ENCODE measurements around the gene MPP3. TPM values are rescaled to one million over a fixed set of nuclear protein-coding genes. Genes with fewer than 3 reads are reported as not detected.

MPP3 gene
- total RNA-seq, 1 experiment from 2014 or later, result 6.9 TPM

DNA sequence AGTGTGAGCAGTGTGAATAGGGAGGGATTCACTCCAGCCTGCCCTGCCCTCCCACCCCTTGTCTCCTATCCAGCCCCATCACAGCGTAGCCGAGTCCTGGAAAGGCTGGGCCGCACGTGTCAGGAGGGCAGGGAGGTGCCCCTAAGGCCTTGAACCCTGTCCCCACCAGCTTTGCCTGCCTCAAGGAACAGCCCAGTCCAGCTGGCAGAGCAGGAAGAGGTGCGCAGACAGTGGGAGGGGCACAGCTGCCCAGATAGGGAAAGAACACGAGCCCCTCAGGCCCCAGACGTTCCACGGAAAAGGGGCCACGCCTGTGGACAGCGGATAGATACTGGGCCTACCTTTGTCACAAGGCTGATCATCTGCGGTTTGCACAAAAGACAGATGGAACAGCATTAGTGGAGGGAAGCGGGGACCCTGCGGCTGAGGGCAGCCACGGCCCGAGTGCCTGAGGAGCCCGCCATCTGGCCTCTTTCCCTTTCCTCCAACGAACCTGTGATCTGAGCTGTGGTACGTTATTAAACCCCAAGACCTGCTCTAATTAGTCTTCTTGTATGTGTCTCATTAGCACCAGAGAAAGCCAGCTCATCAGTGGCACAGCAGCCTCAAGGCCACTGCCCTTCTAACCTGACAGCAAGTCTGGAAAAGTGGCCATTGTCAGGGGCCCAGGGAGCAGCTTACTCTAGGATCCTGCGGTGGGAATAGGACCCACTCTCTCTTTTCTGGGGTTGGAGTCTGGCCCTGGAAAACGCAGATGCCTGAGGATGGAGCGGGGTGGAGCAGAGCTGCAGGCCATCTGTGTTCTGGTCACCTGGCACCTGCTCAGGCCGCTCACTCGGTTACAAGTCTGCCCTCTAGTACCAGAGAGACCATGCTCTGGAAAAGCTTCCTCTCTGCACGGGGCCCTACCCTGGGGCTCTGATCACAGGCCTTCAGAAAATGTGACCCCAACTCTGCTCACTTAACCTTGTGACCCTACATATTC lies 16.3 kb downstream of the MPP3 start:
- no peak for DNase-seq
- Histone ChIP-seq H3K9me3 (ENCODE audit: control insufficient read depth, low read depth, low read length) (no peaks in the 10 kb centered on the region), H4K8ac (replicated peaks; ENCODE audit: insufficient read length, low read depth, low read length) (no peak overlapping the region), H3K27me3 (ENCODE audit: insufficient read depth, low read length) (no peaks in the 10 kb centered on the region), H3T11ph (ENCODE audit: low read length) (no peak overlapping the region), H4K20me1 (ENCODE audit: control insufficient read depth, insufficient read depth, insufficient read length) (no peaks in the 10 kb centered on the region), H2BK15ac (ENCODE audit: low read depth, low read length) (no peak overlapping the region), H2AK5ac (ENCODE audit: insufficient read length, low read length) (no peak overlapping the region), H3K23ac (ENCODE audit: insufficient read length, low read depth, low read length) (no peak overlapping the region), H2AFZ (ENCODE audit: low read length) (no peak overlapping the region), H4K5ac (ENCODE audit: insufficient read length, low read depth, low read length) (no peak overlapping the region), H2BK5ac (ENCODE audit: insufficient read length, low read length) (no peak overlapping the region), H3K79me2 (ENCODE audit: insufficient read depth, low read length) (no peaks in the 10 kb centered on the region), H3K14ac (ENCODE audit: insufficient read depth, low read length) (no peak overlapping the region), H3K4me2 (ENCODE audit: insufficient read depth, insufficient read length, low read length) (no peak overlapping the region), H3K4ac (ENCODE audit: low read depth, low read length) (no peak overlapping the region), H2BK120ac (ENCODE audit: low read depth, low read length, poor library complexity, severe bottlenecking) (no peak overlapping the region), H2BK20ac (ENCODE audit: low read depth, low read length, poor library complexity, severe bottlenecking) (no peak overlapping the region), H3K56ac (ENCODE audit: insufficient read length, low read depth, low read length) (no peak overlapping the region), H3K18ac (ENCODE audit: insufficient read length, low read depth, low read length) (no peak overlapping the region), H3K27ac (ENCODE audit: insufficient read length, low read depth, low read length) (no peak overlapping the region), H2BK12ac (ENCODE audit: insufficient read length, low read depth, low read length) (no peak overlapping the region), H4K91ac (ENCODE audit: insufficient read length, low read depth, low read length) (no peak overlapping the region), H3K79me1 (ENCODE audit: insufficient read depth, low read depth, low read length, poor library complexity, severe bottlenecking) (no peaks in the 10 kb centered on the region), H3K23me2 (ENCODE audit: insufficient read length, low read depth, low read length, poor library complexity, severe bottlenecking) (no peaks in the 10 kb centered on the region), H3K4me1 (ENCODE audit: insufficient read depth, low read length) (no peaks in the 10 kb centered on the region), H3K9ac (ENCODE audit: extremely low read depth, insufficient read length, low read length) (no peak overlapping the region)
- Mint-ChIP-seq H3K27me3 (ENCODE audit: low read depth) (no peaks in the 10 kb centered on the region), H3K4me1 (peaks cover 4 to 7% of the 10 kb centered on the region in 2 experiments), H3K36me3 (ENCODE audit: insufficient read depth in 1 of 3, low read depth in 3 of 3) (peaks cover 0 to 7% (median 0%) of the 10 kb centered on the region in 3 experiments; a peak in 4 of 7 replicates), H3K9me3 (no peaks in the 10 kb centered on the region), H3K27ac (no peak overlapping the region; a peak in 2 of 7 replicates), H3K4me3 (no peak overlapping the region)
- no CpG with 5 or more reads among the region's 24 CpGs for WGBS (ENCODE audit: extremely low coverage, insufficient read length, low lambda C conversion rate)
- TF ChIP-seq, protein P1, sequence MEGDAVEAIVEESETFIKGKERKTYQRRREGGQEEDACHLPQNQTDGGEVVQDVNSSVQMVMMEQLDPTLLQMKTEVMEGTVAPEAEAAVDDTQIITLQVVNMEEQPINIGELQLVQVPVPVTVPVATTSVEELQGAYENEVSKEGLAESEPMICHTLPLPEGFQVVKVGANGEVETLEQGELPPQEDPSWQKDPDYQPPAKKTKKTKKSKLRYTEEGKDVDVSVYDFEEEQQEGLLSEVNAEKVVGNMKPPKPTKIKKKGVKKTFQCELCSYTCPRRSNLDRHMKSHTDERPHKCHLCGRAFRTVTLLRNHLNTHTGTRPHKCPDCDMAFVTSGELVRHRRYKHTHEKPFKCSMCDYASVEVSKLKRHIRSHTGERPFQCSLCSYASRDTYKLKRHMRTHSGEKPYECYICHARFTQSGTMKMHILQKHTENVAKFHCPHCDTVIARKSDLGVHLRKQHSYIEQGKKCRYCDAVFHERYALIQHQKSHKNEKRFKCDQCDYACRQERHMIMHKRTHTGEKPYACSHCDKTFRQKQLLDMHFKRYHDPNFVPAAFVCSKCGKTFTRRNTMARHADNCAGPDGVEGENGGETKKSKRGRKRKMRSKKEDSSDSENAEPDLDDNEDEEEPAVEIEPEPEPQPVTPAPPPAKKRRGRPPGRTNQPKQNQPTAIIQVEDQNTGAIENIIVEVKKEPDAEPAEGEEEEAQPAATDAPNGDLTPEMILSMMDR (conservative IDR thresholded peaks at IDR 0.05), result no peak

Data from H9 (cell line).